SK-N-SH (cell line): ENCODE data around the gene RASL12. TPM values are rescaled to one million over a fixed set of nuclear protein-coding genes. Genes with fewer than 3 reads are reported as not detected.

ENCODE experiments used
- CTCF ChIA-PET: fragments of 300-600, 350-600 bp; formaldehyde crosslinking; extraction: SDS; loops from one replicate; lab custom pipeline; 2021; lab: Yijun Ruan, JAX
- POLR2A ChIA-PET: fragments of 350-600 bp; sonication (Branson Sonifier 250); formaldehyde crosslinking; extraction: SDS; loops from one replicate; lab custom pipeline; 2020; ENCODE audit warnings: antibody characterized with exemption, inconsistent platforms; lab: Yijun Ruan, JAX
- DNase-seq: peaks from one replicate; pipeline ENCODE4 v3.0.0; 2012
- H2AFZ ChIP-seq: fragments of 200-600 bp; sonication (generic); 2 replicates; pipeline ENCODE4 v1.8.1; 2016; ENCODE audit warnings: antibody characterized with exemption, mild to moderate bottlenecking, low read depth
- H3F3A ChIP-seq: fragments of 200-600 bp; sonication (generic); replicated peaks from 2 replicates; pipeline ENCODE3; 2016; ENCODE audit warnings: antibody characterized with exemption, mild to moderate bottlenecking; ENCODE audit not compliant: insufficient read depth
- H3K27ac ChIP-seq, 2 experiments: fragments of 200-500 bp in 1 of 2; fragments of 200-600 bp in 1 of 2; sonication (Bioruptor generic) in 1 of 2; sonication (generic), shearing (Covaris generic) in 1 of 2; 2 replicates each; pipeline versions ENCODE4 v1.5.1 to v1.6.1; 2014 to 2016; ENCODE audit warnings: low read depth in 2 of 2, inconsistent platforms in 1 of 2, low read length in 1 of 2, mild to moderate bottlenecking in 1 of 2, mixed read lengths in 1 of 2
- H3K27me3 ChIP-seq: fragments of 200-600 bp; sonication (generic), shearing (Covaris generic); 2 replicates; pipeline ENCODE4 v1.6.1; 2016; ENCODE audit warnings: mixed run types; ENCODE audit not compliant: insufficient read depth
- H3K36me3 ChIP-seq, 2 experiments: fragments of 200-500 bp in 1 of 2; fragments of 200-600 bp in 1 of 2; sonication (Bioruptor generic) in 1 of 2; sonication (generic) in 1 of 2; replicated peaks in 1 of 2; 2 replicates each; pipeline versions ENCODE3 to v1.5.1; 2014 to 2016; ENCODE audit warnings: low read length in 1 of 2, mild to moderate bottlenecking in 1 of 2; ENCODE audit not compliant: insufficient read depth in 2 of 2, control insufficient read depth in 1 of 2
- H3K4me1 ChIP-seq, 2 experiments: fragments of 200-500 bp in 1 of 2; fragments of 200-600 bp in 1 of 2; sonication (Bioruptor generic) in 1 of 2; sonication (generic), shearing (Covaris generic) in 1 of 2; 2 replicates each; pipeline versions ENCODE4 v1.5.1 to v1.6.1; 2014 to 2016; ENCODE audit warnings: low read depth in 1 of 2, low read length in 1 of 2, mixed run types in 1 of 2; ENCODE audit not compliant: insufficient read depth in 2 of 2, control insufficient read depth in 1 of 2
- H3K4me2 ChIP-seq: fragments of 200-600 bp; sonication (generic), shearing (Covaris generic); 2 replicates; pipeline ENCODE4 v1.6.1; 2017; ENCODE audit warnings: mixed run types
- H3K4me3 ChIP-seq, 2 experiments: fragments of 200-500 bp in 1 of 2; fragments of 200-600 bp in 1 of 2; sonication (Bioruptor generic) in 1 of 2; sonication (generic), shearing (Covaris generic) in 1 of 2; 2 replicates each; pipeline versions ENCODE4 v1.5.1 to v1.8.1; 2014 to 2016; ENCODE audit warnings: low read depth in 2 of 2, inconsistent platforms in 1 of 2, low read length in 1 of 2, mild to moderate bottlenecking in 1 of 2, mixed read lengths in 1 of 2, moderate library complexity in 1 of 2
- H3K79me2 ChIP-seq: fragments of 200-600 bp; sonication (generic); 2 replicates; pipeline ENCODE4 v1.8.1; 2017; ENCODE audit warnings: mild to moderate bottlenecking; ENCODE audit not compliant: insufficient read depth
- H3K9ac ChIP-seq: fragments of 200-600 bp; sonication (generic); 2 replicates; pipeline ENCODE4 v1.6.1; 2017; ENCODE audit warnings: mixed run types
- H3K9me2 ChIP-seq: fragments of 200-600 bp; sonication (generic); 2 replicates; pipeline ENCODE4 v1.6.1; 2017; ENCODE audit warnings: mixed run types
- H3K9me3 ChIP-seq: fragments of 200-600 bp; sonication (generic); 2 replicates; pipeline ENCODE4 v1.6.1; 2017; ENCODE audit warnings: mixed run types, mild to moderate bottlenecking, moderate library complexity
- H4K20me1 ChIP-seq: fragments of 200-600 bp; sonication (generic); 2 replicates; pipeline ENCODE4 v1.6.1; 2017; ENCODE audit warnings: mild to moderate bottlenecking, mixed run types; ENCODE audit not compliant: insufficient read depth
- EP300 ChIP-seq, 2 experiments: IDR thresholded peaks; 2 replicates each; pipeline versions ENCODE4 v1.4.0 to v1.6.1; 2012; ENCODE audit warnings: borderline replicate concordance in 1 of 2, low read depth in 1 of 2, low read length in 1 of 2
- FOSL2 ChIP-seq: IDR thresholded peaks from 2 replicates; pipeline ENCODE4 v1.4.0; 2012; ENCODE audit warnings: low read depth, mild to moderate bottlenecking, moderate library complexity, borderline replicate concordance
- FOXM1 ChIP-seq: IDR thresholded peaks from 2 replicates; pipeline ENCODE4 v1.4.0; 2012; ENCODE audit warnings: low read depth, mild to moderate bottlenecking
- GATA2 ChIP-seq: sonication (generic); formaldehyde crosslinking; IDR thresholded peaks from 2 replicates; pipeline ENCODE4 v1.5.0; 2020; ENCODE audit warnings: mild to moderate bottlenecking, missing genetic modification reagents
- NFIC ChIP-seq: IDR thresholded peaks from 2 replicates; pipeline ENCODE4 v1.4.0; 2012; ENCODE audit warnings: borderline replicate concordance
- POLR2AphosphoS5 ChIP-seq: IDR thresholded peaks from 2 replicates; pipeline ENCODE4 v1.6.1; 2012; ENCODE audit warnings: low read depth, low read length
- RAD21 ChIP-seq: IDR thresholded peaks from 2 replicates; pipeline ENCODE4 v1.6.1; 2012; ENCODE audit warnings: mild to moderate bottlenecking, low read length
- RXRA ChIP-seq: IDR thresholded peaks from 2 replicates; pipeline ENCODE4 v1.4.0; 2012; ENCODE audit warnings: low read depth, mild to moderate bottlenecking, borderline replicate concordance
- SIN3A ChIP-seq: IDR thresholded peaks from 2 replicates; pipeline ENCODE4 v1.6.1; 2012; ENCODE audit warnings: low read depth, mild to moderate bottlenecking, low read length, moderate library complexity, borderline replicate concordance
- SMC3 ChIP-seq: IDR thresholded peaks from 2 replicates; pipeline ENCODE4 v1.6.1; 2012; ENCODE audit warnings: low read depth, low read length, improper control_type of control experiment
- TAF1 ChIP-seq: IDR thresholded peaks from 2 replicates; pipeline ENCODE4 v1.6.1; 2012; ENCODE audit warnings: low read depth, mild to moderate bottlenecking, low read length, moderate library complexity, borderline replicate concordance
- TCF12 ChIP-seq: IDR thresholded peaks from 2 replicates; pipeline ENCODE4 v1.4.0; 2012
- TEAD4 ChIP-seq: IDR thresholded peaks from 2 replicates; pipeline ENCODE4 v1.4.0; 2012; ENCODE audit warnings: mild to moderate bottlenecking, borderline replicate concordance; ENCODE audit not compliant: insufficient read depth
- YY1 ChIP-seq: IDR thresholded peaks from 2 replicates; pipeline ENCODE4 v1.4.0; 2012; ENCODE audit warnings: low read depth, mild to moderate bottlenecking
- WGBS: methylation state at CpG from one replicate; pipeline ENCODE4 v1.1.6; 2017; ENCODE audit warnings: low lambda C conversion rate; 5-methylcytosine and 5-hydroxymethylcytosine counted together
- polyA plus RNA-seq, 3 experiments: library from polyadenylated mRNA; depleted of rRNA; stranded (reverse); fragments of >200 nt; gene quantifications; 2 replicates each; pipeline ENCODE4 v1.2.3, GENCODE V29; 2012
- TF ChIP-seq, protein P1 (sequence below): fragments of 150-350 bp; IDR thresholded peaks from 2 replicates; pipeline ENCODE4 v1.6.1; 2016; ENCODE audit warnings: mild to moderate bottlenecking, low read depth, low read length
- TF ChIP-seq, protein P2 (sequence below): IDR thresholded peaks from 2 replicates; pipeline ENCODE4; 2012
- TF ChIP-seq, protein P3 (sequence below): IDR thresholded peaks from 2 replicates; pipeline ENCODE4 v1.4.0; 2012; ENCODE audit warnings: low read depth
- TF ChIP-seq, protein P4 (sequence below): IDR thresholded peaks from 2 replicates; pipeline ENCODE4 v1.4.0; 2012; ENCODE audit warnings: low read depth, borderline replicate concordance

Gene RASL12
- polyA plus RNA-seq, 1 of the 3 experiments (the other 2 are of a cell fraction): not detected

DNA sequence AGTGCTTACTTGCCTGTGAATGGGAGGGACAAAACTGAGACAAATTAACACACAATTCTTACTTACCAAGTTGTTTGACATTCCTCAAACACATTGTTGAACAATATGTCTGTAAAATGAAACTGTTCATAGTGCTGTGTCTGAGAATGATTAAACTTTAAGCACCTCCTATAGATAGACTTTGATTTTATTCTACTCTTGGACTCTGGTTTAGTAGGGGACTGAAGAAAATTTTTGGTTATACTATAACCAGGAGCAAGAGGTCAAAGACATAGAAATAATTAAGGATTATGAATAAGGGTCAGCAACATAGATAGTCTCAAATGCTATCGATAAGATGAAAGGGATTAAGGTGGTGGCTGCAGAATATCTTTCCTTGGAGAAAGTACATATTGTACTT is 30.5 kb downstream of the RASL12 start:
- no peaks in the 10 kb centered on the region; a peak in 1 of 4 replicates for H3K4me1 ChIP-seq
- no peaks in the 10 kb centered on the region for H3K9me2 ChIP-seq
- H3F3A ChIP-seq: no peaks in the 10 kb centered on the region
- CTCF ChIA-PET: no interaction called here
- TF ChIP-seq TAF1 (no peak), RXRA (no peak), TCF12 (no peak), RAD21 (no peak), GATA2 (no peak), EP300 (IDR thresholded peaks at IDR 0.05; ENCODE audit: borderline replicate concordance in 1 of 2, low read depth in 1 of 2, low read length in 1 of 2) (no peak), TEAD4 (no peak), POLR2AphosphoS5 (no peak), YY1 (no peak), FOSL2 (no peak), NFIC (no peak), SIN3A (no peak), FOXM1 (no peak), SMC3 (no peak)
- TF ChIP-seq, protein P1, sequence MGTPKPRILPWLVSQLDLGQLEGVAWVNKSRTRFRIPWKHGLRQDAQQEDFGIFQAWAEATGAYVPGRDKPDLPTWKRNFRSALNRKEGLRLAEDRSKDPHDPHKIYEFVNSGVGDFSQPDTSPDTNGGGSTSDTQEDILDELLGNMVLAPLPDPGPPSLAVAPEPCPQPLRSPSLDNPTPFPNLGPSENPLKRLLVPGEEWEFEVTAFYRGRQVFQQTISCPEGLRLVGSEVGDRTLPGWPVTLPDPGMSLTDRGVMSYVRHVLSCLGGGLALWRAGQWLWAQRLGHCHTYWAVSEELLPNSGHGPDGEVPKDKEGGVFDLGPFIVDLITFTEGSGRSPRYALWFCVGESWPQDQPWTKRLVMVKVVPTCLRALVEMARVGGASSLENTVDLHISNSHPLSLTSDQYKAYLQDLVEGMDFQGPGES: no peak
- TF ChIP-seq, protein P2, sequence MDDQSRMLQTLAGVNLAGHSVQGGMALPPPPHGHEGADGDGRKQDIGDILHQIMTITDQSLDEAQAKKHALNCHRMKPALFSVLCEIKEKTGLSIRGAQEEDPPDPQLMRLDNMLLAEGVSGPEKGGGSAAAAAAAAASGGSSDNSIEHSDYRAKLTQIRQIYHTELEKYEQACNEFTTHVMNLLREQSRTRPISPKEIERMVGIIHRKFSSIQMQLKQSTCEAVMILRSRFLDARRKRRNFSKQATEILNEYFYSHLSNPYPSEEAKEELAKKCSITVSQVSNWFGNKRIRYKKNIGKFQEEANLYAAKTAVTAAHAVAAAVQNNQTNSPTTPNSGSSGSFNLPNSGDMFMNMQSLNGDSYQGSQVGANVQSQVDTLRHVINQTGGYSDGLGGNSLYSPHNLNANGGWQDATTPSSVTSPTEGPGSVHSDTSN: no peak
- TF ChIP-seq, protein P3, sequence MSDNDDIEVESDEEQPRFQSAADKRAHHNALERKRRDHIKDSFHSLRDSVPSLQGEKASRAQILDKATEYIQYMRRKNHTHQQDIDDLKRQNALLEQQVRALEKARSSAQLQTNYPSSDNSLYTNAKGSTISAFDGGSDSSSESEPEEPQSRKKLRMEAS: no peak
- TF ChIP-seq, protein P4, sequence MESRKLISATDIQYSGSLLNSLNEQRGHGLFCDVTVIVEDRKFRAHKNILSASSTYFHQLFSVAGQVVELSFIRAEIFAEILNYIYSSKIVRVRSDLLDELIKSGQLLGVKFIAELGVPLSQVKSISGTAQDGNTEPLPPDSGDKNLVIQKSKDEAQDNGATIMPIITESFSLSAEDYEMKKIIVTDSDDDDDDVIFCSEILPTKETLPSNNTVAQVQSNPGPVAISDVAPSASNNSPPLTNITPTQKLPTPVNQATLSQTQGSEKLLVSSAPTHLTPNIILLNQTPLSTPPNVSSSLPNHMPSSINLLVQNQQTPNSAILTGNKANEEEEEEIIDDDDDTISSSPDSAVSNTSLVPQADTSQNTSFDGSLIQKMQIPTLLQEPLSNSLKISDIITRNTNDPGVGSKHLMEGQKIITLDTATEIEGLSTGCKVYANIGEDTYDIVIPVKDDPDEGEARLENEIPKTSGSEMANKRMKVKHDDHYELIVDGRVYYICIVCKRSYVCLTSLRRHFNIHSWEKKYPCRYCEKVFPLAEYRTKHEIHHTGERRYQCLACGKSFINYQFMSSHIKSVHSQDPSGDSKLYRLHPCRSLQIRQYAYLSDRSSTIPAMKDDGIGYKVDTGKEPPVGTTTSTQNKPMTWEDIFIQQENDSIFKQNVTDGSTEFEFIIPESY: no peak
- H2AFZ ChIP-seq: no peak overlapping the region
- no peaks in the 10 kb centered on the region for H3K79me2 ChIP-seq
- H3K4me3 ChIP-seq: no peak overlapping the region
- no peak overlapping the region for H3K4me2 ChIP-seq
- H3K9me3 ChIP-seq: no peaks in the 10 kb centered on the region
- DNase-seq: no peak
- H3K27me3 ChIP-seq: no peaks in the 10 kb centered on the region
- WGBS: 54% methylated on average over 1 of the region's 1 CpG
- H3K9ac ChIP-seq: no peak overlapping the region
- H3K27ac ChIP-seq: no peak overlapping the region
- POLR2A ChIA-PET: no interaction called here
- no peaks in the 10 kb centered on the region for H4K20me1 ChIP-seq
- no peaks in the 10 kb centered on the region for H3K36me3 ChIP-seq
